HepG2 (cell line): ENCODE data around the gene HOXD9. TPM values are rescaled to one million over a fixed set of nuclear protein-coding genes. Genes with fewer than 3 reads are reported as not detected.

ENCODE experiments used
- ATAC-seq: fragments of 200-7000 bp; cut with Tn5 transposase; 3 replicates; pipeline ENCODE4 v1.9.1; 2020; ENCODE audit warnings: mild to moderate bottlenecking, moderate library complexity
- BruUV-seq: library from RNA; stranded (reverse); fragments of 400-500 nt; replicated peaks from 2 replicates; lab custom pipeline; 2021; lab: Mats Ljungman, UMichigan
- CTCF ChIA-PET: fragments of 300-600 bp; formaldehyde crosslinking; extraction: SDS; loops from one replicate; lab custom pipeline; 2021; ENCODE audit warnings: low total read pairs, inconsistent platforms, low intra/inter-chr PET ratio; lab: Yijun Ruan, JAX
- POLR2A ChIA-PET: fragments of 350-600 bp; sonication (Branson Sonifier 250); formaldehyde crosslinking; loops from one replicate; lab custom pipeline; 2020; ENCODE audit warnings: antibody characterized with exemption, inconsistent platforms; lab: Yijun Ruan, JAX
- DNase-seq: peaks from one replicate; pipeline ENCODE4 v3.0.0-alpha.2; 2015; ENCODE audit warnings: low spot score
- FAIRE-seq: peaks from 3 replicates; lab custom pipeline; 2011; peaks lifted over from hg19 to GRCh38; lab: Jason Lieb, UNC
- H2AFZ ChIP-seq: one replicate; pipeline ENCODE4 v1.6.1; 2011; ENCODE audit warnings: low read length, inconsistent platforms
- H3K27ac ChIP-seq: fragments of 300-600 bp; 3 replicates; pipeline ENCODE4 v1.8.0; 2011; ENCODE audit warnings: mixed run types, mild to moderate bottlenecking, mixed read lengths, low read length, inconsistent platforms; ENCODE audit not compliant: insufficient read depth; ENCODE audit errors: extremely low read length
- H3K27me3 ChIP-seq, 2 experiments: fragments of 200-600 bp in 1 of 2; 2 replicates in 1 of 2; 3 replicates in 1 of 2; pipeline versions ENCODE4 v1.6.0 to v1.8.0; 2011; ENCODE audit warnings: low read length in 2 of 2, mild to moderate bottlenecking in 2 of 2, moderate library complexity in 2 of 2, inconsistent platforms in 1 of 2; ENCODE audit not compliant: insufficient read depth in 2 of 2, control insufficient read depth in 1 of 2
- H3K36me3 ChIP-seq, 2 experiments: fragments of 200-600 bp in 1 of 2; replicated peaks in 1 of 2; 2 replicates in 1 of 2; 3 replicates in 1 of 2; pipeline versions ENCODE4 v1.5.1 to v1.8.0; 2011; ENCODE audit warnings: low read length in 2 of 2, inconsistent platforms in 1 of 2; ENCODE audit not compliant: insufficient read depth in 2 of 2, control insufficient read depth in 1 of 2
- H3K4me1 ChIP-seq: 2 replicates; pipeline ENCODE4 v1.5.1; 2012; ENCODE audit warnings: low read length, inconsistent platforms; ENCODE audit not compliant: insufficient read depth
- H3K4me2 ChIP-seq: 2 replicates; pipeline ENCODE4 v1.6.0; 2011; ENCODE audit warnings: low read depth, low read length, inconsistent platforms
- H3K4me3 ChIP-seq, 3 experiments: fragments of 200-600 bp in 1 of 3; sonication (generic), shearing (Covaris generic) in 1 of 3; replicated peaks in 1 of 3; 2 replicates each; pipeline ENCODE4 v1.5.1; 2011 to 2016; ENCODE audit warnings: low read length in 3 of 3, inconsistent platforms in 2 of 3, low read depth in 2 of 3, mild to moderate bottlenecking in 2 of 3, control low read depth in 1 of 3, mixed read lengths in 1 of 3; ENCODE audit not compliant: insufficient read depth in 1 of 3
- H3K79me2 ChIP-seq: one replicate; pipeline ENCODE4 v1.6.1; 2011; ENCODE audit warnings: low read length, inconsistent platforms; ENCODE audit not compliant: insufficient read depth
- H3K9ac ChIP-seq: 2 replicates; pipeline ENCODE4 v1.6.0; 2011; ENCODE audit warnings: mild to moderate bottlenecking, low read depth, low read length, inconsistent platforms; ENCODE audit not compliant: insufficient read depth
- H3K9me3 ChIP-seq: 2 replicates; pipeline ENCODE4 v1.5.1; 2012; ENCODE audit warnings: mild to moderate bottlenecking, low read length
- H4K20me1 ChIP-seq: 2 replicates; pipeline ENCODE4 v1.6.0; 2011; ENCODE audit warnings: inconsistent platforms, mild to moderate bottlenecking, low read length, moderate library complexity; ENCODE audit not compliant: insufficient read depth
- FOXK1 ChIP-seq: sonication (generic); formaldehyde crosslinking; IDR thresholded peaks from 2 replicates; pipeline ENCODE4 v1.4.0; 2020; ENCODE audit warnings: low read depth, missing genetic modification reagents, borderline replicate concordance
- MEF2D ChIP-seq: sonication (generic); formaldehyde crosslinking; IDR thresholded peaks from 2 replicates; pipeline ENCODE4 v1.5.1; 2020; ENCODE audit warnings: mild to moderate bottlenecking, missing genetic modification reagents
- MIXL1 ChIP-seq: IDR thresholded peaks from 2 replicates; pipeline ENCODE4 v1.6.1; 2016
- MTF1 ChIP-seq: sonication (generic); formaldehyde crosslinking; IDR thresholded peaks from 2 replicates; pipeline ENCODE4 v1.5.0; 2020; ENCODE audit warnings: missing genetic modification reagents
- RXRA ChIP-seq: sonication (generic); formaldehyde crosslinking; IDR thresholded peaks from 2 replicates; pipeline ENCODE4 v1.5.1; 2020; ENCODE audit warnings: missing genetic modification reagents
- SSRP1 ChIP-seq: IDR thresholded peaks from 2 replicates; pipeline ENCODE4 v1.6.1; 2016; ENCODE audit warnings: control low read depth
- ZFP36L1 ChIP-seq: sonication (generic); formaldehyde crosslinking; IDR thresholded peaks from 2 replicates; pipeline ENCODE4 v1.8.0; 2022; ENCODE audit warnings: mild to moderate bottlenecking, missing genetic modification reagents, moderate library complexity
- ZNF333 ChIP-seq: sonication (generic); formaldehyde crosslinking; IDR thresholded peaks from 2 replicates; pipeline ENCODE4 v1.4.0; 2020; ENCODE audit warnings: mild to moderate bottlenecking, missing genetic modification reagents, borderline replicate concordance
- ZNF569 ChIP-seq: sonication (generic); formaldehyde crosslinking; IDR thresholded peaks from 2 replicates; pipeline ENCODE4 v1.5.0; 2020; ENCODE audit warnings: mild to moderate bottlenecking, missing genetic modification reagents, moderate library complexity, borderline replicate concordance
- WGBS: methylation state at CpG from one replicate; pipeline ENCODE4 v1.1.6; 2017; ENCODE audit warnings: low lambda C conversion rate; 5-methylcytosine and 5-hydroxymethylcytosine counted together
- in situ Hi-C: cut with HindIII; loops from 2 replicates; pipeline ENCODE4 v1.10.0; 2017; ENCODE audit warnings: low pct_unique_long_range_greater_than_20kb; ENCODE audit not compliant: extremely low pct_ligation_motif_present
- intact Hi-C: fragments of 100-400 bp; cut with micrococcal nuclease; formaldehyde crosslinking; loops from one replicate; pipeline ENCODE4 v1.10.0; 2022; ENCODE audit not compliant: unreplicated experiment
- polyA plus RNA-seq, 8 experiments: library from polyadenylated mRNA; depleted of rRNA in 3 of 8; stranded (reverse) in 7 of 8; unstranded in 1 of 8; fragments of >200 nt; fragmentation: Illumina TruSeq in 4 of 8; extraction: Trizol in 4 of 8; gene quantifications; 2 replicates each; pipeline versions ENCODE4 v1.2.1 to v1.2.3, GENCODE V29; 2011 to 2016; ENCODE audit warnings: low read depth in 4 of 8, missing spikeins in 1 of 8, mixed read lengths in 1 of 8; ENCODE audit not compliant: insufficient read depth in 1 of 8
- total RNA-seq, 5 experiments: library from RNA; depleted of rRNA; stranded (reverse); fragments of >200 nt; fragmentation: Illumina TruSeq; extraction: Trizol; gene quantifications; 2 replicates each; pipeline ENCODE4 v1.2.3, GENCODE V29; 2016; ENCODE audit warnings: low read depth in 1 of 5
- TF ChIP-seq, protein P1 (sequence below): sonication (generic); formaldehyde crosslinking; IDR thresholded peaks from 2 replicates; pipeline ENCODE4 v1.4.0; 2020; ENCODE audit warnings: mild to moderate bottlenecking, missing genetic modification reagents
- TF ChIP-seq, protein P2 (sequence below): sonication (generic); formaldehyde crosslinking; IDR thresholded peaks from 2 replicates; pipeline ENCODE4 v1.5.0; 2020; ENCODE audit warnings: mild to moderate bottlenecking, low read depth, missing genetic modification reagents, borderline replicate concordance
- TF ChIP-seq, protein P3 (sequence below): sonication (generic); formaldehyde crosslinking; IDR thresholded peaks from 2 replicates; pipeline ENCODE4 v1.4.0; 2020; ENCODE audit warnings: missing genetic modification reagents, borderline replicate concordance
- TF ChIP-seq, protein P4 (sequence below): IDR thresholded peaks from 2 replicates; pipeline ENCODE4 v1.4.0; 2020; ENCODE audit warnings: mild to moderate bottlenecking, missing genetic modification reagents

The HOXD9 gene
- total and polyA plus RNA-seq, 2 of the 13 experiments (the other 11 are each of a cell fraction or from before 2014, with no cell fraction given): not detected

DNA sequence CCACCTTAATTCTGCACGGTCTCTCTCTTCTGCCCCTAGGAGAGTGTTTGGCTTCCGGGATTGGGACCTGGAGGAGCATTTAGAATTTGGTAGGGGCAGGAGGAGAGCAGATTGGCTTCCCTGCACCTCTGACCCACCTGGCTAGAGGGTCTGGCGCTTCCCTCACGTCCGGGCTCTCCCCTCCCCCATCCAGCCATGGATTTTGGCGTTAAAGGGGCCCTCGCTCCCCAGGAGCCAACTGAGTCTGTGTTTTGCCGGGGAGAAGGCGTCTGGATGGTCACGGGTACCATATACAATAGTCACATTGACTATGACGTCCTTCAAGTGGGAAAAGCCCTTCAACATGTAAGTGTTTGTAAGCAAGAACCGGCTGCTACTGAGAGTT, 41.1 kb downstream of the HOXD9 start (continued):
- TF ChIP-seq ZNF333 (CRISPR knock-in tag) (no peak), MEF2D (no peak)
- TF ChIP-seq, all 625 proteins: peak for 0

DNA sequence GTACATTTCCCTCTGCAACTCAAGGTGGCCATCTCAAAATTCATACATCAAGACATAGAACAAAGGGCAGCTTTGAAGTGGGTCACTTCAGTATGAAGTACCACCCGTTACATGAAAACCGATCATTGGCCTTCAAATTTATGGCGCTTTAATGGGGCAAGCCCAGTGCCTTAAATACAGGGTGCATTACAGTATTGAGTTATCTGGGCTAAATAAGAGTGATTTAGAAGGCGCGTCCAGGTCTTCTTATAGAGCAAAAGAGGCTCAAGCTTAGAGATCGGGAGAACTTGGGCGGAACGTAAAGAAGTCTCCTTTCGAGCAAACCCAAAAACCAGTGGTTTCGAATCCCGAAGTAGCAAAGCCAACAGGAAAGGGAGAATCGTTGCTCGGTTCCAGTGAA, 41.7 kb downstream of the HOXD9 start:
- Histone ChIP-seq H3K4me1 (peaks cover 36% of the 10 kb centered on the region), H4K20me1 (no peaks in the 10 kb centered on the region), H3K27ac (no peak overlapping the region), H3K27me3 (peaks cover 18 to 93% of the 10 kb centered on the region in 2 experiments), H3K36me3 (no peaks in the 10 kb centered on the region), H3K79me2 (no peaks in the 10 kb centered on the region), H3K9ac (no peak overlapping the region), H3K9me3 (no peaks in the 10 kb centered on the region), H3K4me2 (no peak overlapping the region), H2AFZ (no peak overlapping the region), H3K4me3 (no peak overlapping the region)
- TF ChIP-seq, protein P1, sequence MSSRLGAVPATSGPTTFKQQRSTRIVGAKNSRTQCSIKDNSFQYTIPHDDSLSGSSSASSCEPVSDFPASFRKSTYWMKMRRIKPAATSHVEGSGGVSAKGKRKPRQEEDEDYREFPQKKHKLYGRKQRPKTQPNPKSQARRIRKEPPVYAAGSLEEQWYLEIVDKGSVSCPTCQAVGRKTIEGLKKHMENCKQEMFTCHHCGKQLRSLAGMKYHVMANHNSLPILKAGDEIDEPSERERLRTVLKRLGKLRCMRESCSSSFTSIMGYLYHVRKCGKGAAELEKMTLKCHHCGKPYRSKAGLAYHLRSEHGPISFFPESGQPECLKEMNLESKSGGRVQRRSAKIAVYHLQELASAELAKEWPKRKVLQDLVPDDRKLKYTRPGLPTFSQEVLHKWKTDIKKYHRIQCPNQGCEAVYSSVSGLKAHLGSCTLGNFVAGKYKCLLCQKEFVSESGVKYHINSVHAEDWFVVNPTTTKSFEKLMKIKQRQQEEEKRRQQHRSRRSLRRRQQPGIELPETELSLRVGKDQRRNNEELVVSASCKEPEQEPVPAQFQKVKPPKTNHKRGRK: no peak
- TF ChIP-seq ZNF569 (CRISPR knock-in tag) (no peak), SSRP1 (CRISPR knock-in tag) (no peak), ZFP36L1 (CRISPR knock-in tag) (no peak), MIXL1 (no peak), MTF1 (CRISPR knock-in tag) (no peak), FOXK1 (CRISPR knock-in tag) (no peak), RXRA (no peak)
- TF ChIP-seq, protein P2, sequence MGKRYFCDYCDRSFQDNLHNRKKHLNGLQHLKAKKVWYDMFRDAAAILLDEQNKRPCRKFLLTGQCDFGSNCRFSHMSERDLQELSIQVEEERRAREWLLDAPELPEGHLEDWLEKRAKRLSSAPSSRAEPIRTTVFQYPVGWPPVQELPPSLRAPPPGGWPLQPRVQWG (CRISPR knock-in tag): no peak
- TF ChIP-seq, protein P3, sequence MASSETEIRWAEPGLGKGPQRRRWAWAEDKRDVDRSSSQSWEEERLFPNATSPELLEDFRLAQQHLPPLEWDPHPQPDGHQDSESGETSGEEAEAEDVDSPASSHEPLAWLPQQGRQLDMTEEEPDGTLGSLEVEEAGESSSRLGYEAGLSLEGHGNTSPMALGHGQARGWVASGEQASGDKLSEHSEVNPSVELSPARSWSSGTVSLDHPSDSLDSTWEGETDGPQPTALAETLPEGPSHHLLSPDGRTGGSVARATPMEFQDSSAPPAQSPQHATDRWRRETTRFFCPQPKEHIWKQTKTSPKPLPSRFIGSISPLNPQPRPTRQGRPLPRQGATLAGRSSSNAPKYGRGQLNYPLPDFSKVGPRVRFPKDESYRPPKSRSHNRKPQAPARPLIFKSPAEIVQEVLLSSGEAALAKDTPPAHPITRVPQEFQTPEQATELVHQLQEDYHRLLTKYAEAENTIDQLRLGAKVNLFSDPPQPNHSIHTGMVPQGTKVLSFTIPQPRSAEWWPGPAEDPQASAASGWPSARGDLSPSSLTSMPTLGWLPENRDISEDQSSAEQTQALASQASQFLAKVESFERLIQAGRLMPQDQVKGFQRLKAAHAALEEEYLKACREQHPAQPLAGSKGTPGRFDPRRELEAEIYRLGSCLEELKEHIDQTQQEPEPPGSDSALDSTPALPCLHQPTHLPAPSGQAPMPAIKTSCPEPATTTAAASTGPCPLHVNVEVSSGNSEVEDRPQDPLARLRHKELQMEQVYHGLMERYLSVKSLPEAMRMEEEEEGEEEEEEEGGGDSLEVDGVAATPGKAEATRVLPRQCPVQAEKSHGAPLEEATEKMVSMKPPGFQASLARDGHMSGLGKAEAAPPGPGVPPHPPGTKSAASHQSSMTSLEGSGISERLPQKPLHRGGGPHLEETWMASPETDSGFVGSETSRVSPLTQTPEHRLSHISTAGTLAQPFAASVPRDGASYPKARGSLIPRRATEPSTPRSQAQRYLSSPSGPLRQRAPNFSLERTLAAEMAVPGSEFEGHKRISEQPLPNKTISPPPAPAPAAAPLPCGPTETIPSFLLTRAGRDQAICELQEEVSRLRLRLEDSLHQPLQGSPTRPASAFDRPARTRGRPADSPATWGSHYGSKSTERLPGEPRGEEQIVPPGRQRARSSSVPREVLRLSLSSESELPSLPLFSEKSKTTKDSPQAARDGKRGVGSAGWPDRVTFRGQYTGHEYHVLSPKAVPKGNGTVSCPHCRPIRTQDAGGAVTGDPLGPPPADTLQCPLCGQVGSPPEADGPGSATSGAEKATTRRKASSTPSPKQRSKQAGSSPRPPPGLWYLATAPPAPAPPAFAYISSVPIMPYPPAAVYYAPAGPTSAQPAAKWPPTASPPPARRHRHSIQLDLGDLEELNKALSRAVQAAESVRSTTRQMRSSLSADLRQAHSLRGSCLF (CRISPR knock-in tag): no peak
- TF ChIP-seq, protein P4, sequence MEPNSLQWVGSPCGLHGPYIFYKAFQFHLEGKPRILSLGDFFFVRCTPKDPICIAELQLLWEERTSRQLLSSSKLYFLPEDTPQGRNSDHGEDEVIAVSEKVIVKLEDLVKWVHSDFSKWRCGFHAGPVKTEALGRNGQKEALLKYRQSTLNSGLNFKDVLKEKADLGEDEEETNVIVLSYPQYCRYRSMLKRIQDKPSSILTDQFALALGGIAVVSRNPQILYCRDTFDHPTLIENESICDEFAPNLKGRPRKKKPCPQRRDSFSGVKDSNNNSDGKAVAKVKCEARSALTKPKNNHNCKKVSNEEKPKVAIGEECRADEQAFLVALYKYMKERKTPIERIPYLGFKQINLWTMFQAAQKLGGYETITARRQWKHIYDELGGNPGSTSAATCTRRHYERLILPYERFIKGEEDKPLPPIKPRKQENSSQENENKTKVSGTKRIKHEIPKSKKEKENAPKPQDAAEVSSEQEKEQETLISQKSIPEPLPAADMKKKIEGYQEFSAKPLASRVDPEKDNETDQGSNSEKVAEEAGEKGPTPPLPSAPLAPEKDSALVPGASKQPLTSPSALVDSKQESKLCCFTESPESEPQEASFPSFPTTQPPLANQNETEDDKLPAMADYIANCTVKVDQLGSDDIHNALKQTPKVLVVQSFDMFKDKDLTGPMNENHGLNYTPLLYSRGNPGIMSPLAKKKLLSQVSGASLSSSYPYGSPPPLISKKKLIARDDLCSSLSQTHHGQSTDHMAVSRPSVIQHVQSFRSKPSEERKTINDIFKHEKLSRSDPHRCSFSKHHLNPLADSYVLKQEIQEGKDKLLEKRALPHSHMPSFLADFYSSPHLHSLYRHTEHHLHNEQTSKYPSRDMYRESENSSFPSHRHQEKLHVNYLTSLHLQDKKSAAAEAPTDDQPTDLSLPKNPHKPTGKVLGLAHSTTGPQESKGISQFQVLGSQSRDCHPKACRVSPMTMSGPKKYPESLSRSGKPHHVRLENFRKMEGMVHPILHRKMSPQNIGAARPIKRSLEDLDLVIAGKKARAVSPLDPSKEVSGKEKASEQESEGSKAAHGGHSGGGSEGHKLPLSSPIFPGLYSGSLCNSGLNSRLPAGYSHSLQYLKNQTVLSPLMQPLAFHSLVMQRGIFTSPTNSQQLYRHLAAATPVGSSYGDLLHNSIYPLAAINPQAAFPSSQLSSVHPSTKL (CRISPR knock-in tag): no peak
- whole genome bisulfite sequencing: 52% methylated on average over 13 of the region's 13 CpGs
- DNase-seq: no peak
- FAIRE-seq: no peak
- ATAC-seq: no peak
- POLR2A ChIA-PET: no interaction called here
- in situ Hi-C loops (no loop called here), intact Hi-C loops (no loop called here)
- no TSS peak for BruUV-seq
- CTCF ChIA-PET: no interaction called here
